Muscle layer of colon (tissue), 2 donors: ENCODE data around the gene HSDL1.

Experiments
- H3K27ac ChIP-seq: one replicate; pipeline ENCODE4 v1.7.0; 2013; ENCODE audit warnings: low read depth, mild to moderate bottlenecking, low read length, moderate library complexity
- H3K27me3 ChIP-seq, 2 donors: one replicate each; pipeline ENCODE4 v1.7.0; 2013; ENCODE audit warnings: low read length in 2 of 2, mild to moderate bottlenecking in 2 of 2; ENCODE audit not compliant: insufficient read depth in 2 of 2, control insufficient read depth in 1 of 2
- H3K36me3 ChIP-seq: one replicate; pipeline ENCODE4 v1.7.0; 2013; ENCODE audit warnings: mild to moderate bottlenecking, low read length; ENCODE audit not compliant: insufficient read depth
- H3K4me1 ChIP-seq: one replicate; pipeline ENCODE4 v1.7.0; 2013; ENCODE audit warnings: mild to moderate bottlenecking, low read length; ENCODE audit not compliant: insufficient read depth
- H3K4me3 ChIP-seq, 2 donors: one replicate each; pipeline ENCODE4 v1.7.0; 2013; ENCODE audit warnings: low read length in 2 of 2, low read depth in 1 of 2, mild to moderate bottlenecking in 1 of 2, moderate library complexity in 1 of 2
- H3K9ac ChIP-seq: one replicate; pipeline ENCODE4 v1.7.0; 2013; ENCODE audit warnings: low read length
- H3K9me3 ChIP-seq: one replicate; pipeline ENCODE4 v1.7.0; 2013; ENCODE audit warnings: mild to moderate bottlenecking, low read length
- donor health status: abdominal sarcoma.
- donor health status: Adenocarcinoma of cecum.

HSDL1 gene

GRCh38 chr16:84093879-84094270 is 51.1 kb downstream of the HSDL1 start:
- no peak overlapping the region for H3K9ac ChIP-seq
- H3K9me3 ChIP-seq: no peaks in the 10 kb centered on the region
- H3K4me3 ChIP-seq: no peak overlapping the region
- no peaks in the 10 kb centered on the region for H3K4me1 ChIP-seq
- H3K36me3 ChIP-seq: peaks cover 77% of the 10 kb centered on the region
- no peaks in the 10 kb centered on the region for H3K27me3 ChIP-seq
- H3K27ac ChIP-seq: no peak overlapping the region

DNA sequence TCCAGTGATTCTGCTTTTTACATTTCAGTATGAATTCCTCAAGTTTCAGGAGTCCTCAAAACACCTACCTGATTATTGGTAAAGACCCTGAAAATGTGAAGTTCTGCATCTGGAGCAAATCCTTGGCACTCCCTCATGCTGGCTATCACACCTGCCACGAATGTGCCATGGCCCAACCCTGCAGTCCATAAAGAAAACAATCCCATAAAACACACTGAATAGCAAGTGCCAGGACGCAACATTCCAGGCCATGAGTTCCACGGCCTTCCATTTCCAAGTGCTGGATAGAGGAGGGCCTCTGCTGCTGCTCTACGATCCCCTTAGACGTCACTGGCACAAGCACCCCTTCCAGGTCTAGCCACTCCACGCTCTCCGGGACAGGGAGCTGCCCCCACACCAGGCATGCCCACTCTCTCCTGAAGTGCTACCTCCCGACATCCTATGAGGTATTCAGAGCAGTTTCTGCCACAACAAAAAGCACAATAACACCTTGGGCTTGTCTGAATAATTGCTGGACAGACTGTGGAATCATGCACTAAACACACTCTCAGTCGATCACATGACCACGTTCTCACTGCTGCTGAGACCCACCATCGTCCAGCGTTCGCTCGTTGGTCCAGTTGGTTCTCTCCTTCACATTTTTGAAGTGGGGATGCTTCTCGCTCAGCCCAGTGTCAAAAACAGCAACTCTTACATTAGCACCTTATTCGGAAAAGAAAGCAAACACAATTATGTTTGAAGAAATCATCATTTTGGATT is 51.7 kb downstream of the HSDL1 start:
- no peak overlapping the region for H3K27ac ChIP-seq
- no peaks in the 10 kb centered on the region for H3K27me3 ChIP-seq
- H3K9ac ChIP-seq: no peak overlapping the region
- H3K4me1 ChIP-seq: no peaks in the 10 kb centered on the region
- no peaks in the 10 kb centered on the region for H3K9me3 ChIP-seq
- H3K36me3 ChIP-seq: peaks cover 83% of the 10 kb centered on the region
- no peak overlapping the region for H3K4me3 ChIP-seq

DNA sequence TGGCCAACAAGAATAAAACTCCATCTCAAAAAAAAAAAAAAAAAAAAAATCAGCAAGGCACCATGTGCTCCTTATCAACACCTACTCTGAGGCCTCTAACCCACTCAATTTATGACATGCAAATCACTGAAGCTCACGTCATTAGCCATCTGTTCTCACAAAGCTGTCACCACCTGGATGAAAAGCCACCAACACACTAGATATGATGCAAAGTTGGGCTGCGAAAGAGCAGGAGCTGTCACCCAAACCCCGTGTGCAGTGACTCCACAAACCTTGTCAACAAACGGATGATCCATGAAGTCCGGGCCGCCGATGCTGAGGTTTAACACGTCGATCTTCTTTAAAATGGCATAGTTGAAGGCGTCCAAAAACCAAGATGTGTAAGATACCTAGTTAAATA is 53.5 kb downstream of the HSDL1 start:
- H3K4me1 ChIP-seq: no peaks in the 10 kb centered on the region
- no peak overlapping the region for H3K27ac ChIP-seq
- no peaks in the 10 kb centered on the region for H3K27me3 ChIP-seq
- H3K9me3 ChIP-seq: no peaks in the 10 kb centered on the region
- no peak overlapping the region for H3K4me3 ChIP-seq
- H3K9ac ChIP-seq: no peak overlapping the region
- peaks cover 90% of the 10 kb centered on the region for H3K36me3 ChIP-seq

GRCh38 chr16:84090211-84090610 is 54.8 kb downstream of the HSDL1 start:
- Histone ChIP-seq H3K9me3 (no peaks in the 10 kb centered on the region), H3K27me3 (no peaks in the 10 kb centered on the region), H3K36me3 (peaks cover 88% of the 10 kb centered on the region), H3K9ac (no peak overlapping the region), H3K27ac (no peak overlapping the region), H3K4me1 (no peaks in the 10 kb centered on the region), H3K4me3 (no peak overlapping the region)

GRCh38 chr16:84088695-84089395 is 56.1 kb downstream of the HSDL1 start:
- no peaks in the 10 kb centered on the region for H3K9me3 ChIP-seq
- no peaks in the 10 kb centered on the region for H3K4me1 ChIP-seq
- no peaks in the 10 kb centered on the region for H3K27me3 ChIP-seq
- H3K36me3 ChIP-seq: peaks cover 87% of the 10 kb centered on the region
- no peak overlapping the region for H3K4me3 ChIP-seq
- H3K27ac ChIP-seq: no peak overlapping the region
- H3K9ac ChIP-seq: no peak overlapping the region

DNA sequence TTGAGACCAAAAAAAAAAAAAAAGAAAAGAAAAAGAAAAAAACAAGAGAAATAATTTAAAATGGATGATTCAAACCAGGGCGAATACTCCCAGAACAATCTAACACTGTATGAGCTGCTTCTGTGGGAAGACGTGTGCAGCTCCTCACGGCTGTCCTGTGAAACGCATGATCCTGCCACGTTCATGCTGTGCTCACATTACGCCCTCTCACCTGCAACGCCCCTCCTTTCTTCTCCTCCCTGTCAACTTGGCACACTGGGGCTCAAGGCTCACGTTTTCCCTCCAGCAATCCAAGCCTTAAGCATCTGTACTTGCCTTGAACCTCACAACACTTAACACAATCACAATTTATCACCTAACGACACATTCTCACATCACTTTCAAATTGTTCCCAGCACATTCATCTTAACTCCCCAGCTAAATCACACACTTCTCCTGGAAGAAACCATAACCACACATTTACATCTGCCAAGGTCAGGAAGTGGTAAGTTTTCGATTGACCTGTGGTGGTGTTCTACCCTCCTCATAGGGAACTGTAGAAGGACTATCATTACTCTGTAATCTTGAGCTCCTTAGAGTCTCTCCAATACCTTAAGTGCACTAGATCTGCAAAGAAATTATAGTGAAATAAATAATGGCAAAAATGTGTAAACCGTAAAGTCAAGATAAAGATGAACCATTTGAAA is 57.4 kb downstream of the HSDL1 start:
- H3K27me3 ChIP-seq: no peaks in the 10 kb centered on the region
- H3K4me1 ChIP-seq: no peaks in the 10 kb centered on the region
- no peak overlapping the region for H3K9ac ChIP-seq
- peaks cover 84% of the 10 kb centered on the region for H3K36me3 ChIP-seq
- no peak overlapping the region for H3K27ac ChIP-seq
- H3K9me3 ChIP-seq: no peaks in the 10 kb centered on the region
- no peak overlapping the region for H3K4me3 ChIP-seq

GRCh38 chr16:84087001-84087400 is 58.0 kb downstream of the HSDL1 start:
- no peaks in the 10 kb centered on the region for H3K9me3 ChIP-seq
- no peaks in the 10 kb centered on the region for H3K27me3 ChIP-seq
- H3K4me3 ChIP-seq: no peak overlapping the region
- H3K27ac ChIP-seq: no peak overlapping the region
- peaks cover 85% of the 10 kb centered on the region for H3K36me3 ChIP-seq
- no peak overlapping the region for H3K9ac ChIP-seq
- H3K4me1 ChIP-seq: no peaks in the 10 kb centered on the region

- Histone ChIP-seq H3K36me3 (peaks cover 85% of the 10 kb centered on the region), H3K27me3 (no peaks in the 10 kb centered on the region), H3K9me3 (no peaks in the 10 kb centered on the region), H3K4me1 (no peaks in the 10 kb centered on the region), H3K4me3 (no peak overlapping the region), H3K27ac (no peak overlapping the region), H3K9ac (no peak overlapping the region)
Observed at GRCh38 chr16:84086341-84086740, 58.6 kb downstream of the HSDL1 start.

DNA sequence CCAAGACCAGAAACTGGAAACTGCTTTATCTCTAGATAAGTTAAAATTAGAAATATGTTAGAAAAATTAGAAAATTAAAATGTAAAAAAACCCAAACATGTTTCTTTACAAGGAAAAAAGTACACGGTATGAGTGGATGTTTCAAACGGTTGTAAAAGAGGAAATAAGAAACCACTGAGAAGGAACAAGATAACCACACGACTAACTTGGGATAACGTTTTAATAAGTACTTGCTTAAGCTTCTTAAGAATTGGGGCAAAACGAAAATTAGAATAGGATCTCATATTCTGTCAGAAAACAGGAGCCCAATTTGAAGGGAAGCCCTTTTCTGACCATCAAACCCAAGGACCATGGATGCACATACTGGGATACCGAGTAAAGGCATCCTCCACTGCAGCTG is 59.2 kb downstream of the HSDL1 start:
- Histone ChIP-seq H3K9me3 (no peaks in the 10 kb centered on the region), H3K27me3 (no peaks in the 10 kb centered on the region), H3K36me3 (peaks cover 86% of the 10 kb centered on the region), H3K4me1 (no peaks in the 10 kb centered on the region), H3K27ac (no peak overlapping the region), H3K9ac (no peak overlapping the region), H3K4me3 (no peak overlapping the region)

- Histone ChIP-seq H3K27ac (no peak overlapping the region), H3K27me3 (no peaks in the 10 kb centered on the region)
Observed at GRCh38 chr16:84085271-84085667, 59.7 kb downstream of the HSDL1 start.

GRCh38 chr16:84084570-84085270 is 60.3 kb downstream of the HSDL1 start:
- no peaks in the 10 kb centered on the region for H3K4me1 ChIP-seq
- no peak overlapping the region for H3K27ac ChIP-seq
- no peak overlapping the region for H3K4me3 ChIP-seq
- H3K9me3 ChIP-seq: no peaks in the 10 kb centered on the region
- peaks cover 85% of the 10 kb centered on the region for H3K36me3 ChIP-seq
- no peaks in the 10 kb centered on the region for H3K27me3 ChIP-seq
- H3K9ac ChIP-seq: no peak overlapping the region

More at GRCh38 chr16:84085271-84085667, 59.7 kb downstream of the HSDL1 start:
- no peaks in the 10 kb centered on the region for H3K4me1 ChIP-seq
- no peaks in the 10 kb centered on the region for H3K9me3 ChIP-seq
- peaks cover 86% of the 10 kb centered on the region for H3K36me3 ChIP-seq
- H3K9ac ChIP-seq: no peak overlapping the region
- H3K4me3 ChIP-seq: no peak overlapping the region
